Stimulated activated naive CD8-positive, alpha-beta T cell treated with anti-CD3 and anti-CD28 coated beads, Interleukin-15, Interleukin-2, amounts not matched to agents 100 ng/mL and 50 ng/mL, for 24 hours (primary cell): ENCODE data around the gene CCN2.
"Not testable (repeated sequence)": the region's sequence is repeated elsewhere in the genome, so short reads cannot be mapped to it uniquely, and the experiment has no call there.

Experiments used
- H3K27ac Mint-ChIP-seq: one replicate; pipeline ENCODE4 v1.8.0; 2021; ENCODE audit warnings: mild to moderate bottlenecking, mixed read lengths
- H3K27me3 Mint-ChIP-seq: one replicate; pipeline ENCODE4 v1.8.0; 2021; ENCODE audit warnings: mixed read lengths
- H3K36me3 Mint-ChIP-seq: one replicate; pipeline ENCODE4 v1.8.0; 2021; ENCODE audit warnings: low read depth, mixed read lengths
- H3K4me1 Mint-ChIP-seq: one replicate; pipeline ENCODE4 v1.8.0; 2021; ENCODE audit warnings: low read depth, mixed read lengths
- H3K4me3 Mint-ChIP-seq: one replicate; pipeline ENCODE4 v1.8.0; 2021; ENCODE audit warnings: mild to moderate bottlenecking, mixed read lengths
- H3K9me3 Mint-ChIP-seq: one replicate; pipeline ENCODE4 v1.8.0; 2021; ENCODE audit warnings: mixed read lengths

The CCN2 gene

GRCh38 chr6:131936156-131936555, 15.0 kb downstream of the CCN2 start:
- H3K4me3 Mint-ChIP-seq: no peak overlapping the region
- no peak overlapping the region for H3K27ac Mint-ChIP-seq
- H3K4me1 Mint-ChIP-seq: no peaks in the 10 kb centered on the region
- peaks cover 24% of the 10 kb centered on the region for H3K27me3 Mint-ChIP-seq
- no peaks in the 10 kb centered on the region for H3K9me3 Mint-ChIP-seq
- H3K36me3 Mint-ChIP-seq: no peaks in the 10 kb centered on the region

- Mint-ChIP-seq H3K4me1 (no peaks in the 10 kb centered on the region), H3K9me3 (no peaks in the 10 kb centered on the region), H3K36me3 (no peaks in the 10 kb centered on the region), H3K27ac (no peak overlapping the region), H3K27me3 (peaks cover 19% of the 10 kb centered on the region), H3K4me3 (no peak overlapping the region)
Measured at GRCh38 chr6:131931063-131931750, 20.0 kb downstream of the CCN2 start.

GRCh38 chr6:131929976-131930375, 21.2 kb downstream of the CCN2 start:
- no peaks in the 10 kb centered on the region for H3K4me1 Mint-ChIP-seq
- H3K36me3 Mint-ChIP-seq: no peaks in the 10 kb centered on the region
- H3K27ac Mint-ChIP-seq: no peak overlapping the region
- no peaks in the 10 kb centered on the region for H3K9me3 Mint-ChIP-seq
- H3K27me3 Mint-ChIP-seq: peaks cover 17% of the 10 kb centered on the region
- no peak overlapping the region for H3K4me3 Mint-ChIP-seq

GRCh38 chr6:131929264-131929663, 21.9 kb downstream of the CCN2 start:
- H3K4me1 Mint-ChIP-seq: no peaks in the 10 kb centered on the region
- H3K4me3 Mint-ChIP-seq: no peak overlapping the region
- H3K9me3 Mint-ChIP-seq: no peaks in the 10 kb centered on the region
- H3K27me3 Mint-ChIP-seq: peaks cover 20% of the 10 kb centered on the region
- no peaks in the 10 kb centered on the region for H3K36me3 Mint-ChIP-seq
- no peak overlapping the region for H3K27ac Mint-ChIP-seq

- Mint-ChIP-seq H3K27me3 (peaks cover 13% of the 10 kb centered on the region), H3K27ac (no peak overlapping the region), H3K9me3 (peaks cover 15% of the 10 kb centered on the region), H3K4me1 (no peaks in the 10 kb centered on the region), H3K36me3 (no peaks in the 10 kb centered on the region), H3K4me3 (no peak overlapping the region)
Measured at GRCh38 chr6:131924881-131925474, 26.2 kb downstream of the CCN2 start.

GRCh38 chr6:131923356-131923755, 27.8 kb downstream of the CCN2 start:
- Mint-ChIP-seq H3K9me3 (peaks cover 15% of the 10 kb centered on the region), H3K4me3 (no peak overlapping the region), H3K27ac (no peak overlapping the region), H3K36me3 (no peaks in the 10 kb centered on the region), H3K4me1 (no peaks in the 10 kb centered on the region), H3K27me3 (peaks cover 22% of the 10 kb centered on the region)

GRCh38 chr6:131920656-131921055, 30.5 kb downstream of the CCN2 start:
- Mint-ChIP-seq H3K9me3 (peaks cover 21% of the 10 kb centered on the region), H3K36me3 (no peaks in the 10 kb centered on the region), H3K4me1 (peaks cover 22% of the 10 kb centered on the region), H3K27me3 (peaks cover 34% of the 10 kb centered on the region), H3K27ac (no peak overlapping the region), H3K4me3 (no peak overlapping the region)

- H3K4me1 Mint-ChIP-seq: peaks cover 22% of the 10 kb centered on the region
- no peak overlapping the region for H3K27ac Mint-ChIP-seq
- H3K36me3 Mint-ChIP-seq: no peaks in the 10 kb centered on the region
- H3K4me3 Mint-ChIP-seq: no peak overlapping the region
- H3K27me3 Mint-ChIP-seq: peaks cover 36% of the 10 kb centered on the region
- H3K9me3 Mint-ChIP-seq: peaks cover 20% of the 10 kb centered on the region
Measured at GRCh38 chr6:131918650-131919355, 32.4 kb downstream of the CCN2 start.

GRCh38 chr6:131917763-131918649, 33.2 kb downstream of the CCN2 start:
- peaks cover 18% of the 10 kb centered on the region for H3K9me3 Mint-ChIP-seq
- H3K27ac Mint-ChIP-seq: no peak overlapping the region
- H3K27me3 Mint-ChIP-seq: peaks cover 44% of the 10 kb centered on the region
- H3K36me3 Mint-ChIP-seq: no peaks in the 10 kb centered on the region
- peaks cover 22% of the 10 kb centered on the region for H3K4me1 Mint-ChIP-seq
- H3K4me3 Mint-ChIP-seq: no peak overlapping the region

- no peaks in the 10 kb centered on the region for H3K36me3 Mint-ChIP-seq
- H3K27me3 Mint-ChIP-seq: peaks cover 47% of the 10 kb centered on the region
- peaks cover 22% of the 10 kb centered on the region for H3K4me1 Mint-ChIP-seq
- peak overlapping the region; percentile 0 for H3K4me3 Mint-ChIP-seq
- H3K9me3 Mint-ChIP-seq: peaks cover 17% of the 10 kb centered on the region
- no peak overlapping the region for H3K27ac Mint-ChIP-seq
Measured at GRCh38 chr6:131917318-131917717, 33.9 kb downstream of the CCN2 start.

GRCh38 chr6:131916847-131917246, 34.3 kb downstream of the CCN2 start:
- H3K27me3 Mint-ChIP-seq: peaks cover 51% of the 10 kb centered on the region
- peaks cover 25% of the 10 kb centered on the region for H3K4me1 Mint-ChIP-seq
- H3K27ac Mint-ChIP-seq: no peak overlapping the region
- peak overlapping the region; percentile 0 for H3K4me3 Mint-ChIP-seq
- peaks cover 14% of the 10 kb centered on the region for H3K9me3 Mint-ChIP-seq
- no peaks in the 10 kb centered on the region for H3K36me3 Mint-ChIP-seq

- peaks cover 53% of the 10 kb centered on the region for H3K27me3 Mint-ChIP-seq
- H3K27ac Mint-ChIP-seq, H3K4me3 Mint-ChIP-seq: not testable (repeated sequence)
Measured at GRCh38 chr6:131916091-131916796, 34.9 kb downstream of the CCN2 start.

GRCh38 chr6:131914967-131915751, 36.0 kb downstream of the CCN2 start:
- Mint-ChIP-seq H3K9me3 (peaks cover 6% of the 10 kb centered on the region), H3K27ac (no peak overlapping the region), H3K4me3 (no peak overlapping the region), H3K36me3 (no peaks in the 10 kb centered on the region), H3K27me3 (peaks cover 60% of the 10 kb centered on the region), H3K4me1 (peaks cover 26% of the 10 kb centered on the region)

More at GRCh38 chr6:131916091-131916796, 34.9 kb downstream of the CCN2 start:
- H3K36me3 Mint-ChIP-seq, H3K9me3 Mint-ChIP-seq: not testable (repeated sequence)
- peaks cover 26% of the 10 kb centered on the region for H3K4me1 Mint-ChIP-seq
